H54 (cell line): ENCODE data around the gene CD68.

ENCODE experiments used
- DNase-seq: peaks from one replicate; pipeline ENCODE4 v3.0.0; 2011; ENCODE audit warnings: low spot score, mixed read lengths; ENCODE audit not compliant: insufficient read length
- FAIRE-seq: peaks from 3 replicates; lab custom pipeline; 2011; peaks lifted over from hg19 to GRCh38; lab: Jason Lieb, UNC
- POLR2A ChIP-seq: IDR thresholded peaks from 2 replicates; pipeline ENCODE4 v1.6.1; 2011; ENCODE audit warnings: low read depth, mild to moderate bottlenecking, low read length

Gene CD68

GRCh38 chr17:7580604-7581575 lies 1.5 kb downstream of the CD68 start:
- FAIRE-seq: no peak
- TF ChIP-seq POLR2A: 0 out of 2 replicates have a peak, but pooled peaks have one; percentile 12
- DNase-seq: no peak

DNA sequence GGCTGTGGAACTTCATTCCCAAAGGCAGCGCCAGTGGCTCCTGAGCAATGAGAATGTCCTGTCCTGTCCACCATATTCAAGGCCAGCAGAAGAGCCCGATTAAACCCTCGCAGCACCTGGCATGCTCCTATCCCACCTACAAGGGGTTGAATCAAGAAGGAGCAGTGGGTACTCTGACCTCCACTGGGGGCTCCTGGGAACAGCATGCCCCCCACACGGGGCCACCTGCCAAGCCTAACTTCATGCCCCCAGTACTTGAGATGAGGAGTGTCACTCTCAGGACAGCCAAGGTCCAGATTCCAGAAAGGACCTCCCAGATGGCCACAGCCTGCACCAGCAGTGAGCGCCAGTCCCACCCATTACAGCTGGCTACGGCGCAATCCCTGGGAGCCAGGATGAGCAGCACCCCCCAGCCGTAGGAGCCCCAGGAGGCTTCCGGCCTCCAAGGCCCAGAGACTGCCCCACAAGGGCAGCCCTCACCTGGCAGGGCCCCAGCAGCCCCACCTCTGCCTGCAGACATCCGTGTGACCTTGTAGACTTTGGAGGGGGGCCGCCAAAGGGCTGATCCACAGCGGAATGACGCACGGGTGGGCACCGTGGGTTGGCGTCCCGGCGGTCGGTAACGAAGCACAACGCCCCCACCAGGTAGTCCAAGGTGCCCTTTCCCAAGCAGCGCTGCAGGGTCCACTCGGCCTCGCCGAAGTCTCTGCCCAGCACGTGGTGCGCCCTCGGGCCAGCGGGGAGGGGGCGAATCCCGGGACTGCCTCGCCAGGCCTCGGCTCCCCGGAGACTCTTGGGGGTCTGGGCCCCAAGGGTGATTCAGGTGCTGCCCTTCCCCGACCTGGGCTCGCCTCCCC lies 3.2 kb downstream of the CD68 start:
- no peak for TF ChIP-seq POLR2A
- FAIRE-seq: no peak
- no peak for DNase-seq

- DNase-seq (no peak), FAIRE-seq (no peak)
- peak; percentile 72; the same call in 1 of the 2 replicates for TF ChIP-seq POLR2A
Observed at GRCh38 chr17:7583253-7584109, 4.0 kb downstream of the CD68 start, which contains the start of gene MPDU1. MPDU1 (plus strand) TSS chr17:7583852; CDS start chr17:7583863, 11 bp downstream.

GRCh38 chr17:7586673-7587419 lies 7.4 kb downstream of the CD68 start:
- no peak for FAIRE-seq
- no peak for DNase-seq
- TF ChIP-seq POLR2A: no peak

- no peak for TF ChIP-seq POLR2A
- FAIRE-seq: no peak
- peak; percentile 64 for DNase-seq
Observed at GRCh38 chr17:7587420-7588151, 8.1 kb downstream of the CD68 start.

DNA sequence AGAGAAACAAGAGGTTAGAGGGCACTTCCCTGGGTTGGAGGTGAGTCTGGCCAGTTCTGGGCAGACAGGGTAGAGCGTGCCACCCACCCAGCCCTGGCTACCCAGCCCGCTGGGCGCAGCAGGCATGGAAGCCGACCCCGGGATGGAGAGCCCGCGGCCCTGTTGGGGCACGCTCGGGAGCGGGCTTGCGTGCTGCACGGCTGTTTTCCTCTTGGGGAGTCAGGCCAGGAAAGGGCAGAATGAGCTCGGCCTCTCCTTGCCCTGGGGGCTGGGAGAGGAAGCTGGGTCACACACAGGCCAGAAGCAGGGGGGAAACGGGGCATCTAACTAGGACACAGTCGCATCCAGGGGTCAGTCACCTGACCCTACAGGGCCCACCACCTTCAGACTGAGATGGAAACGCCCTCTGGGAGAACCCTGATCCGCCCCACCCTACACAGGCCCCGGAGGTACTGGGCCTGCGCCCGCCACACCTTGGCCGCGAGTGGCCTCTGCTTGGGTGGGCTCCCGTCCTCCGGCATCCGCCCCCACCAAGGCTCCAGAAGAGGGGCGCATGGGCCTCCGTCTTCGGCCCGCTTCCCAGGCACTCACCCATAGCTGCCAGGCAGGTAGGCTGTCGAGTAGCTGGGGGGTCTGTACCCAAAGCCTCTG lies 9.2 kb downstream of the CD68 start:
- DNase-seq: no peak
- TF ChIP-seq POLR2A: no peak
- FAIRE-seq: no peak

DNA sequence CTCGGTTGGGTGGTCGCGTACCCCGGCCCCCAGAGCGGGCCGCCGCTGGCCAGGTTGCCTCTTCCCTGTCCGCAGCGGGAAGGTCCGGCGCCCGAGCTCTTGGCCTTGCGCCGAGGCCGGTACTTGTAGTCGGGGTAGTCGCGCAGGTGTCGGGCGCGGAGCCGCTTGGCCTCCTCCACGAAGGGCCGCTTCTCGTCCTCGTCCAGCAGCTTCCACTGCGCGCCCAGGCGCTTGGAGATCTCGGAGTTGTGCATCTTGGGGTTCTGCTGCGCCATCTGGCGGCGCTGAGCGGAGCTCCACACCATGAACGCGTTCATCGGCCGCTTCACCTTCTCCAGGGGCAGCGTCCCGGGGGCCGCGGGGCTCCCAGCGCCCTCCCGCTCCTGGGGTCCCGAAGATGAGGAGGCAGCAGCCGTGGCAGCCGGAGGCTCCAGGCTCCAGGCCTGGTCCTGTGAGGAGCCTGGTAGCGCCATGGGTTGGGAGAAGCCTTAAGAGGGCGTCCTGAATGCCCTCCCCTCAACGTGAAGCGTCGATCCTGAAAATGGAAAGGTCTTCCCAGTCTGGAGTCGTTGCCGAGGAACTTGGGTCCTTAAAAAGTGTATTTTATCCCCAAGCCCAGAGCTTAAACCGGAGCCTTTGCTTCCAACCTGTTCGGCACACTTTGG lies 9.9 kb downstream of the CD68 start:
- TF ChIP-seq POLR2A: no peak
- no peak for DNase-seq
- no peak for FAIRE-seq

DNA sequence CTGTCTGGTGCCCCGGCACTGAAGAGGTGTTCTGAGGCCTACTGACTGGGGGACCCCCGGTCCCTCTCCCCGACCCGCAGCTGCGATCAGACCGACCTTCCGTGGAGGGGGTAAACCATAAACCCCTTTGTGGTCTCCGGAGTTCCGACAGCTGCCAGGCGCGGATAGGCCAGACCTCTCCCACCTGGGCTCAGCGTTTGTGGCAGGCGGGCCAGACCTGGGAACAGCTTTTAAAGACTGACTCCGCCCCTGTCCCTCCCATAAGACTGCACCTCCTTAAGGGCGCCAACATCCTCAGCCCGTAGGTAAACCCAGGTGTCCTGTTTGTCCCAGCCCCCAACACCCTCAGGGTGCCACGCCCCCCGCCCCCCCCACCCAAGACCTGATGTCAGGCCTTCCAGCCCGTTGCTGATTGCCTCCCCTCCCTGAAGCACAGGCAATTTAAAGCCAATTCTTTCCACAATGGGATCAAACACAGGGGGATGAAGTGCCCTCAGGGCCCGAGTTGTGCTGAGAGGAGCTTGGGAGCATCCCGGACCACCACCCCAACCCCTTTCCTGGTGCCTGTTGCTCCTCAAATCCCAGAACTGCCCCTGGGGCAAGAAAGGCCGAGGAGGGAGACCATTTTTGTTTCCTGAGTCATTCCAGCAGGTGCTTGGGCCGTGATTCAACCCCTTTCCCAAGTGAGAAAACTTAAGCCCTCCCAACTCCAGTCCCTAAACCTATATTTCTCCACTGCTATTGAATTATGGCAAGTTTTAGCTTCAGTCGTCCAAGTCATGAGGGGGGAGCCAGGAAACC lies 10.7 kb downstream of the CD68 start, which contains the start of gene SOX15:
Gene SOX15 (minus strand): TSS at position 204 of the 801 bp plus-strand sequence. CDS start 418 bp downstream, outside the sequence.
- TF ChIP-seq POLR2A: no peak
- FAIRE-seq (no peak), DNase-seq (peak; percentile 55)

GRCh38 chr17:7590743-7591142 lies 11.3 kb downstream of the CD68 start:
- FAIRE-seq (no peak), DNase-seq (no peak)
- no peak for TF ChIP-seq POLR2A

DNA sequence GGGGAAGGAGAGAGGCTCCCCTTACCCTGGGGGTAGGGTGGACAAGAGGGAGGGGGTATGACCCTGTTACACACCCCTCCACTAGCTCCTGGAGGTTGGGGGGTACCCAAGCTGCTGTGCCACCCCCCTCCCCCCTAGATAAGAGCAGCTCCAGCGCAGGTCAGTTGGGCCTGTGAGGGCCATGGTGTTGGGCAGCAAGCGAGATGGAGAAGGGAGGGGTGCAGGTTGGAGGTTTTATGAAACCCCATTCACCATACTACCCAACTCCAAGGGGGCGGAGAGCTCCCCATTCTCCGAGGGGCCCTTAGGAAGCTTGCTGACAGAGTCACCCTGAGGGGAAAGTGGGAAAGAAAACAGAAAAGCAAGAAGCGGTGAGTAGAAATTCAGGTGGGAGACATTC lies 12.2 kb downstream of the CD68 start:
- FAIRE-seq: no peak
- no peak for DNase-seq
- TF ChIP-seq POLR2A: no peak
